Fibroblast of pulmonary artery (primary cell): ENCODE measurements around the gene OSMR.

Source experiments
- DNase-seq: peaks from one replicate; pipeline ENCODE4 v3.0.0-alpha.2; 2010; ENCODE audit warnings: low read depth
- H3K4me3 ChIP-seq: replicated peaks from 2 replicates; pipeline ENCODE4 v1.5.1; 2011; ENCODE audit warnings: low read depth, mild to moderate bottlenecking, control low read depth, low read length, moderate library complexity
- CTCF ChIP-seq: IDR thresholded peaks from 2 replicates; pipeline ENCODE4 v1.5.1; 2011; ENCODE audit warnings: mild to moderate bottlenecking, control low read depth, low read length, inconsistent platforms; ENCODE audit errors: missing control alignments

Gene OSMR

GRCh38 chr5:38932854-38933408 lies 87.1 kb downstream of the OSMR start:
- no peak for DNase-seq
- no peak overlapping the region for H3K4me3 ChIP-seq
- no peak for TF ChIP-seq CTCF

DNA sequence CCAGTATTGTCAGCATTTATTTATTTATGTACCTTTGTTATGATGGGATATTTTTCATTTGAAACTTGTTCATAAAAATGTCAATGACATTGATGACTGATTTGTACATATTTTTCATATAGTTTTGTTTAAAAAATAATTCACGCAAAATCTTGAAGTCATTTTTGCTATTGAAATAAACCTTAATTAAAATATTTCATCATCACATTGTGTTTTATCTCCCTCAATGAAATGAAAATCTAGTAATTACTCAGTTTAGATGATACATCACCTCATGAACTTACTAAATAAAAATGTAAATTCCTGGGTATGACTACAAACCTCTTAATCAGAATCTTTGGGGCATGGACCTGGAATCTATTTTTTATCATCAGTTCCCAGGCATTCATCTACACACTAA lies 89.6 kb downstream of the OSMR start:
- TF ChIP-seq CTCF, result no peak
- no peak for DNase-seq
- no peak overlapping the region for H3K4me3 ChIP-seq

DNA sequence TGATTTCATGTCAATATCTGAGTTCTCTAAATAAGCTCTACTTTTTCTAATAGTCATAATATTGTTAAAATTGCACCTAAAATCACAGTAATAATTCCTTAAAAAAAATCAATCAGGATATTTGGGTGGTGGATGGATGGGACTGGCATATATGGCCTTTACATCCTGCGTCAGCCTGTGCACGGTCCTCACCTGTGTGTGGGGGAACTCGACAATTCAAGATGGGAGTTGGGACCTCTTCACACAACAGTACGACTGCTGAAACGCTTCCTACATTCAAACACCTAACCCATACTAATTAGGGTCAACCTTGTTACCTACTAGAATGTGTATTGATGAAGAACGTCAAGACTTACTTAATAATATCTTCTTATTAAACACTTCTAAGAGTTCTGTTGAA lies 90.5 kb downstream of the OSMR start:
- TF ChIP-seq CTCF, result no peak
- no peak overlapping the region for H3K4me3 ChIP-seq
- no peak for DNase-seq

GRCh38 chr5:38938424-38938823 lies 92.6 kb downstream of the OSMR start:
- no peak overlapping the region for H3K4me3 ChIP-seq
- peak; percentile 25 for DNase-seq
- TF ChIP-seq CTCF, result no peak

GRCh38 chr5:38938973-38939372 lies 93.2 kb downstream of the OSMR start:
- TF ChIP-seq CTCF, result no peak
- no peak overlapping the region for H3K4me3 ChIP-seq
- no peak for DNase-seq

GRCh38 chr5:38940230-38940858 lies 94.5 kb downstream of the OSMR start:
- no peak overlapping the region for H3K4me3 ChIP-seq
- TF ChIP-seq CTCF, result no peak
- DNase-seq, result no peak

DNA sequence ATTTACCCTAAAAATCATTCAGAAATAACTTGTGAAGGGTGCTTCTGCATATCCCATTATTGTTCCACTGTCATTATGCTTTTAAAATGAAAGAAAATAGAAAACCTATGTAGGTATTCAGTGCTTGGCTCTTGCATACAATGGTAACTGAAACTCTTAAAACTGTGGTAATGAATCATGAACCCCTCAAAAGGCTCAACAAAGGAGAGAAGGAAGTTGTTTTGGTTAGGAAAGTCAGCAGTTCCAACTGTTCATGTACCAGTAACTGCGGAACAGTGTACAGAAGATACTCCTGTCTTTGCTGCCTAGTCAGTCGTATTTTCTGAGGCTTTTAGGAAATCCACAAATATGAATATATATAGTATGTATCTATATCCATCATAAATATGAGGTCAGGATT lies 96.1 kb downstream of the OSMR start:
- no peak overlapping the region for H3K4me3 ChIP-seq
- DNase-seq, result no peak
- TF ChIP-seq CTCF, result no peak
